Dendritic cell treated with granulocyte-macrophage colony-stimulating factor and Interleukin-4, amounts not matched to agents 40 ng/mL and 50 ng/mL, for 4 days (primary cell): ENCODE measurements around the gene DYNC2H1.

Experiments
- H3K27ac Mint-ChIP-seq: one replicate; pipeline ENCODE4 v1.8.0; 2022; ENCODE audit warnings: mild to moderate bottlenecking, mixed read lengths
- H3K27me3 Mint-ChIP-seq: one replicate; pipeline ENCODE4 v1.8.0; 2022; ENCODE audit warnings: mild to moderate bottlenecking, mixed read lengths
- H3K36me3 Mint-ChIP-seq: one replicate; pipeline ENCODE4 v1.8.0; 2022; ENCODE audit warnings: low read depth, mixed read lengths
- H3K4me1 Mint-ChIP-seq: one replicate; pipeline ENCODE4 v1.8.0; 2022; ENCODE audit warnings: low read depth, mixed read lengths
- H3K4me3 Mint-ChIP-seq: one replicate; pipeline ENCODE4 v1.8.0; 2022; ENCODE audit warnings: mild to moderate bottlenecking, moderate library complexity, mixed read lengths
- H3K9me3 Mint-ChIP-seq: one replicate; pipeline ENCODE4 v1.8.0; 2022; ENCODE audit warnings: mixed read lengths
- intact Hi-C: fragments of 100-400 bp; cut with micrococcal nuclease; formaldehyde crosslinking; loops from one replicate; pipeline ENCODE4 v1.15.0; 2022

Gene DYNC2H1

GRCh38 chr11:103441021-103441420, 331.8 kb downstream of the DYNC2H1 start:
- Mint-ChIP-seq H3K36me3 (no peaks in the 10 kb centered on the region), H3K27ac (no peak overlapping the region), H3K4me1 (no peaks in the 10 kb centered on the region), H3K9me3 (no peaks in the 10 kb centered on the region), H3K4me3 (no peak overlapping the region), H3K27me3 (no peaks in the 10 kb centered on the region)
- intact Hi-C loops: no loop called here

GRCh38 chr11:103448966-103449365, 339.7 kb downstream of the DYNC2H1 start:
- Mint-ChIP-seq H3K27ac (no peak overlapping the region), H3K36me3 (no peaks in the 10 kb centered on the region), H3K9me3 (no peaks in the 10 kb centered on the region), H3K4me3 (no peak overlapping the region), H3K4me1 (no peaks in the 10 kb centered on the region), H3K27me3 (no peaks in the 10 kb centered on the region)
- intact Hi-C loops: no loop called here

- Mint-ChIP-seq H3K4me1 (no peaks in the 10 kb centered on the region), H3K9me3 (no peaks in the 10 kb centered on the region), H3K27ac (no peak overlapping the region), H3K27me3 (no peaks in the 10 kb centered on the region), H3K4me3 (no peak overlapping the region), H3K36me3 (no peaks in the 10 kb centered on the region)
- intact Hi-C loops: no loop called here
Observed at GRCh38 chr11:103450241-103450640, 341.0 kb downstream of the DYNC2H1 start.

- intact Hi-C loops: no loop called here
- no peaks in the 10 kb centered on the region for H3K4me1 Mint-ChIP-seq
Observed at GRCh38 chr11:103453126-103453525, 343.9 kb downstream of the DYNC2H1 start.

GRCh38 chr11:103453915-103454709, 344.9 kb downstream of the DYNC2H1 start:
- no peaks in the 10 kb centered on the region for H3K36me3 Mint-ChIP-seq
- peaks cover 9% of the 10 kb centered on the region for H3K9me3 Mint-ChIP-seq
- no peaks in the 10 kb centered on the region for H3K27me3 Mint-ChIP-seq
- H3K4me1 Mint-ChIP-seq: no peaks in the 10 kb centered on the region
- intact Hi-C loops: no loop called here
- no peak overlapping the region for H3K4me3 Mint-ChIP-seq
- H3K27ac Mint-ChIP-seq: no peak overlapping the region

More at GRCh38 chr11:103453126-103453525, 343.9 kb downstream of the DYNC2H1 start:
- H3K36me3 Mint-ChIP-seq: no peaks in the 10 kb centered on the region
- no peak overlapping the region for H3K4me3 Mint-ChIP-seq
- H3K27ac Mint-ChIP-seq: no peak overlapping the region
- H3K27me3 Mint-ChIP-seq: no peaks in the 10 kb centered on the region
- H3K9me3 Mint-ChIP-seq: no peaks in the 10 kb centered on the region

- Mint-ChIP-seq H3K36me3 (no peaks in the 10 kb centered on the region), H3K4me3 (no peak overlapping the region), H3K27me3 (no peaks in the 10 kb centered on the region), H3K27ac (no peak overlapping the region), H3K9me3 (no peaks in the 10 kb centered on the region), H3K4me1 (no peaks in the 10 kb centered on the region)
- intact Hi-C loops: no loop called here
Observed at GRCh38 chr11:103464420-103464819, 355.2 kb downstream of the DYNC2H1 start.

- Mint-ChIP-seq H3K4me1 (no peaks in the 10 kb centered on the region), H3K9me3 (no peaks in the 10 kb centered on the region), H3K27me3 (no peaks in the 10 kb centered on the region), H3K36me3 (no peaks in the 10 kb centered on the region), H3K27ac (no peak overlapping the region), H3K4me3 (no peak overlapping the region)
- intact Hi-C loops: no loop called here
Observed at GRCh38 chr11:103465555-103466140, 356.4 kb downstream of the DYNC2H1 start.

- Mint-ChIP-seq H3K36me3 (no peaks in the 10 kb centered on the region), H3K4me1 (no peaks in the 10 kb centered on the region), H3K4me3 (no peak overlapping the region), H3K27me3 (no peaks in the 10 kb centered on the region), H3K9me3 (no peaks in the 10 kb centered on the region), H3K27ac (no peak overlapping the region)
- intact Hi-C loops: no loop called here
Observed at GRCh38 chr11:103471546-103471945, 362.3 kb downstream of the DYNC2H1 start.

GRCh38 chr11:103476874-103477273, 367.6 kb downstream of the DYNC2H1 start:
- H3K27me3 Mint-ChIP-seq: no peaks in the 10 kb centered on the region
- no peaks in the 10 kb centered on the region for H3K36me3 Mint-ChIP-seq
- no peak overlapping the region for H3K4me3 Mint-ChIP-seq
- H3K9me3 Mint-ChIP-seq: no peaks in the 10 kb centered on the region
- no peak overlapping the region for H3K27ac Mint-ChIP-seq
- intact Hi-C loops: no loop called here
- no peaks in the 10 kb centered on the region for H3K4me1 Mint-ChIP-seq

- H3K36me3 Mint-ChIP-seq: no peaks in the 10 kb centered on the region
- H3K4me3 Mint-ChIP-seq: no peak overlapping the region
- no peaks in the 10 kb centered on the region for H3K4me1 Mint-ChIP-seq
- intact Hi-C loops: no loop called here
- no peaks in the 10 kb centered on the region for H3K27me3 Mint-ChIP-seq
- H3K27ac Mint-ChIP-seq: no peak overlapping the region
- no peaks in the 10 kb centered on the region for H3K9me3 Mint-ChIP-seq
Observed at GRCh38 chr11:103480421-103480820, 371.2 kb downstream of the DYNC2H1 start.

- Mint-ChIP-seq H3K4me3 (no peak overlapping the region), H3K27me3 (no peaks in the 10 kb centered on the region), H3K36me3 (no peaks in the 10 kb centered on the region), H3K27ac (no peak overlapping the region), H3K4me1 (no peaks in the 10 kb centered on the region), H3K9me3 (peaks cover 10% of the 10 kb centered on the region)
- intact Hi-C loops: no loop called here
Observed at GRCh38 chr11:103483996-103484395, 374.8 kb downstream of the DYNC2H1 start.

- intact Hi-C loops: no loop called here
- Mint-ChIP-seq H3K27me3 (no peaks in the 10 kb centered on the region), H3K4me1 (no peaks in the 10 kb centered on the region), H3K9me3 (peaks cover 10% of the 10 kb centered on the region), H3K27ac (no peak overlapping the region), H3K36me3 (no peaks in the 10 kb centered on the region), H3K4me3 (no peak overlapping the region)
Observed at GRCh38 chr11:103484545-103484944, 375.3 kb downstream of the DYNC2H1 start.

GRCh38 chr11:103486604-103487003, 377.4 kb downstream of the DYNC2H1 start:
- intact Hi-C loops: no loop called here
- no peak overlapping the region for H3K4me3 Mint-ChIP-seq
- no peaks in the 10 kb centered on the region for H3K4me1 Mint-ChIP-seq
- no peaks in the 10 kb centered on the region for H3K36me3 Mint-ChIP-seq
- peaks cover 21% of the 10 kb centered on the region for H3K9me3 Mint-ChIP-seq
- no peak overlapping the region for H3K27ac Mint-ChIP-seq
- H3K27me3 Mint-ChIP-seq: no peaks in the 10 kb centered on the region

- H3K36me3 Mint-ChIP-seq: no peaks in the 10 kb centered on the region
- intact Hi-C loops: no loop called here
- H3K9me3 Mint-ChIP-seq: peaks cover 21% of the 10 kb centered on the region
- H3K27me3 Mint-ChIP-seq: no peaks in the 10 kb centered on the region
- H3K27ac Mint-ChIP-seq: no peak overlapping the region
- no peak overlapping the region for H3K4me3 Mint-ChIP-seq
- no peaks in the 10 kb centered on the region for H3K4me1 Mint-ChIP-seq
Observed at GRCh38 chr11:103487113-103487512, 377.9 kb downstream of the DYNC2H1 start.

GRCh38 chr11:103488031-103488461, 378.8 kb downstream of the DYNC2H1 start:
- Mint-ChIP-seq H3K4me3 (no peak overlapping the region), H3K27me3 (no peaks in the 10 kb centered on the region), H3K9me3 (peaks cover 29% of the 10 kb centered on the region), H3K4me1 (no peaks in the 10 kb centered on the region), H3K27ac (no peak overlapping the region), H3K36me3 (no peaks in the 10 kb centered on the region)
- intact Hi-C loops: no loop called here
